ENCODE results near the gene IQGAP1.

Gene IQGAP1

GRCh38 chr15:90405055-90405607 is 17.1 kb downstream of the IQGAP1 start:
- Histone ChIP-seq H3K9me2 (ENCODE audit: low read depth, low read length) (no peaks in the 10 kb centered on the region), H3F3A (ENCODE audit: insufficient read depth, low read length) (no peaks in the 10 kb centered on the region), H3K4me1 (ENCODE audit: insufficient read depth, low read length, severe bottlenecking) (peaks cover 25% of the 10 kb centered on the region), H3K27me3 (ENCODE audit: insufficient read depth, low read length) (no peaks in the 10 kb centered on the region), H3K4me2 (ENCODE audit: low read length) (no peak overlapping the region), H4K20me1 (ENCODE audit: insufficient read depth, low read length) (no peaks in the 10 kb centered on the region), H3K9ac (ENCODE audit: low read length) (no peak overlapping the region), H3K79me2 (ENCODE audit: insufficient read depth, low read length) (peaks cover 86% of the 10 kb centered on the region), H3K27ac (ENCODE audit: low read depth, low read length, poor library complexity, severe bottlenecking) (no peak overlapping the region), H2AFZ (ENCODE audit: low read length) (no peak overlapping the region), H3K4me3 (ENCODE audit: low read depth, low read length, poor library complexity, severe bottlenecking) (no peak overlapping the region), H3K9me3 (ENCODE audit: low read length) (no peaks in the 10 kb centered on the region), H3K36me3 (ENCODE audit: insufficient read depth, low read length) (peaks cover 10% of the 10 kb centered on the region; the same call in 1 of the 2 replicates)
- TF ChIP-seq EZH2 (IDR thresholded peaks at IDR 0.05; ENCODE audit: borderline replicate concordance, low read length) (no peak), CTCF (IDR thresholded peaks at IDR 0.05; ENCODE audit: low read length) (no peak)

- TF ChIP-seq EZH2 (IDR thresholded peaks at IDR 0.05; ENCODE audit: borderline replicate concordance, low read length) = no peak
- no peak for TF ChIP-seq CTCF (IDR thresholded peaks at IDR 0.05; ENCODE audit: low read length)
- no peak overlapping the region for H3K27ac ChIP-seq (ENCODE audit: low read depth, low read length, poor library complexity, severe bottlenecking)
These were observed 19.3 kb downstream of the IQGAP1 start for GRCh38 chr15:90407336-90407735.

DNA sequence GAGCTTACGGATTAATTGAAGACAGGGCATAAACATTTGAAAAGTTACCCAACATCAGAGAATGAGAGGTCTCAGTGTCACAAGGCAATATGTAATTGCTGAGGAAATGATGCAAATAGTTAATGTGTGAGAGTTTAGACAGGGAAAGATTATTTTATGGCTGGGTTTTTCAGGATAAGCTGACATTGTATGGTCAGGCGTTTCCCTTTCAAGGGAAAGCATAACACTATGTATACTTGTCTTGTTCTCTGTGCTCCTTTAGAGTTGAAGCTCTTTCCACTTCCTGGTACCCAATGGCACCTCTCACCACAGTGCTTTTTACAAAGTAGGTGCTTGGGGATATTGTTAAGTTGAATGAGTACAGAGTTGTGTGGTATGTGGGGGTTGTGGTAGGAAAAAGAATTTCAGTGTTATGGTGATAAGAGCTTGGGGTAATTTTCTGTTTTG is 19.9 kb downstream of the IQGAP1 start:
- peaks cover 76% of the 10 kb centered on the region for H3K79me2 ChIP-seq (ENCODE audit: insufficient read depth, low read length)

More at GRCh38 chr15:90407336-90407735, 19.3 kb downstream of the IQGAP1 start:
- Histone ChIP-seq H3K9me2 (ENCODE audit: low read depth, low read length) (no peaks in the 10 kb centered on the region), H2AFZ (ENCODE audit: low read length) (no peak overlapping the region), H3K79me2 (ENCODE audit: insufficient read depth, low read length) (peaks cover 78% of the 10 kb centered on the region), H3K27me3 (ENCODE audit: insufficient read depth, low read length) (no peaks in the 10 kb centered on the region), H3K9me3 (ENCODE audit: low read length) (no peaks in the 10 kb centered on the region), H3K9ac (ENCODE audit: low read length) (no peak overlapping the region), H4K20me1 (ENCODE audit: insufficient read depth, low read length) (no peaks in the 10 kb centered on the region), H3K4me2 (ENCODE audit: low read length) (no peak overlapping the region), H3K36me3 (ENCODE audit: insufficient read depth, low read length) (peaks cover 10% of the 10 kb centered on the region; the same call in 1 of the 2 replicates), H3K4me3 (ENCODE audit: low read depth, low read length, poor library complexity, severe bottlenecking) (no peak overlapping the region), H3K4me1 (ENCODE audit: insufficient read depth, low read length, severe bottlenecking) (peaks cover 8% of the 10 kb centered on the region), H3F3A (ENCODE audit: insufficient read depth, low read length) (no peaks in the 10 kb centered on the region; the same call in 1 of the 2 replicates)

More for the DNA sequence above, 19.9 kb downstream of the IQGAP1 start:
- H3K27ac ChIP-seq (ENCODE audit: low read depth, low read length, poor library complexity, severe bottlenecking) = no peak overlapping the region
- peaks cover 10% of the 10 kb centered on the region for H3K4me1 ChIP-seq (ENCODE audit: insufficient read depth, low read length, severe bottlenecking)
- no peak overlapping the region for H2AFZ ChIP-seq (ENCODE audit: low read length)
- H3K9me2 ChIP-seq (ENCODE audit: low read depth, low read length) = no peaks in the 10 kb centered on the region
- H3K36me3 ChIP-seq (ENCODE audit: insufficient read depth, low read length) = peaks cover 10% of the 10 kb centered on the region; the same call in 1 of the 2 replicates
- H3K4me2 ChIP-seq (ENCODE audit: low read length) = no peak overlapping the region
- TF ChIP-seq CTCF (IDR thresholded peaks at IDR 0.05; ENCODE audit: low read length) = no peak
- no peak for TF ChIP-seq EZH2 (IDR thresholded peaks at IDR 0.05; ENCODE audit: borderline replicate concordance, low read length)
- H3K9me3 ChIP-seq (ENCODE audit: low read length) = no peaks in the 10 kb centered on the region
- no peaks in the 10 kb centered on the region; the same call in 1 of the 2 replicates for H3F3A ChIP-seq (ENCODE audit: insufficient read depth, low read length)
- no peak overlapping the region for H3K9ac ChIP-seq (ENCODE audit: low read length)
- no peak overlapping the region for H3K4me3 ChIP-seq (ENCODE audit: low read depth, low read length, poor library complexity, severe bottlenecking)
- H3K27me3 ChIP-seq (ENCODE audit: insufficient read depth, low read length) = no peaks in the 10 kb centered on the region
- no peaks in the 10 kb centered on the region for H4K20me1 ChIP-seq (ENCODE audit: insufficient read depth, low read length)

Measured in OCI-LY1 (cell line).